Stimulated activated CD8-positive, alpha-beta memory T cell treated with anti-CD3 and anti-CD28 coated beads, Interleukin-15, amount 100 ng/mL, for 4 hours (primary cell): ENCODE data around the gene SLIT2.

ENCODE experiments used
- DNase-seq, 2 donors: peaks; one replicate each; pipeline ENCODE4 v3.0.0-alpha.2; 2020; ENCODE audit warnings: low read depth in 2 of 2

SLIT2 gene

GRCh38 chr4:20251796-20252655 is at the start of gene SLIT2:
SLIT2 (plus strand) TSS chr4:20251905; CDS start chr4:20253816, 1,911 bp downstream.
- no peak for DNase-seq

GRCh38 chr4:20203508-20203907 is 48.2 kb upstream of the SLIT2 start:
- no peak for DNase-seq

GRCh38 chr4:20217521-20217920 is 34.2 kb upstream of the SLIT2 start:
- no peak for DNase-seq

- DNase-seq: no peak
Observed at GRCh38 chr4:20217951-20218350, 33.8 kb upstream of the SLIT2 start.

GRCh38 chr4:20219521-20219920 is 32.2 kb upstream of the SLIT2 start:
- DNase-seq: no peak

GRCh38 chr4:20237894-20238537 is 13.7 kb upstream of the SLIT2 start:
- DNase-seq: no peak

- DNase-seq: no peak
Observed at GRCh38 chr4:20248155-20248558, 3.5 kb upstream of the SLIT2 start.

- DNase-seq: no peak
Observed at GRCh38 chr4:20249333-20249732, 2.4 kb upstream of the SLIT2 start.

GRCh38 chr4:20251031-20251795 is 492 bp upstream of the SLIT2 start:
- DNase-seq: no peak

- no peak for DNase-seq
Observed at GRCh38 chr4:20252656-20253282, 1.1 kb downstream of the SLIT2 start.

GRCh38 chr4:20253283-20253734 is 1.6 kb downstream of the SLIT2 start:
- DNase-seq: no peak

GRCh38 chr4:20253735-20254409 is 2.2 kb downstream of the SLIT2 start:
- DNase-seq: no peak

GRCh38 chr4:20254511-20255250 is 3.0 kb downstream of the SLIT2 start:
- DNase-seq: no peak

- no peak for DNase-seq
Observed at GRCh38 chr4:20255251-20255586, 3.5 kb downstream of the SLIT2 start.

- DNase-seq: no peak
Observed at GRCh38 chr4:20255823-20256222, 4.1 kb downstream of the SLIT2 start.

GRCh38 chr4:20256381-20256881 is 4.7 kb downstream of the SLIT2 start:
- DNase-seq: no peak

- no peak for DNase-seq
Observed at GRCh38 chr4:20259707-20260106, 8.0 kb downstream of the SLIT2 start.

- DNase-seq: no peak
Observed at GRCh38 chr4:20260821-20261220, 9.1 kb downstream of the SLIT2 start.

- DNase-seq: no peak
Observed at GRCh38 chr4:20262221-20262620, 10.5 kb downstream of the SLIT2 start.

- no peak for DNase-seq
Observed at GRCh38 chr4:20264688-20265087, 13.0 kb downstream of the SLIT2 start.

- no peak for DNase-seq
Observed at GRCh38 chr4:20265726-20266125, 14.0 kb downstream of the SLIT2 start.
